Thyroid gland (tissue), 4 donors: ENCODE measurements around the gene UST.

Experiments used
- POLR2A ChIP-seq, 2 donors: fragments of 450-650 bp; IDR thresholded peaks; one replicate each; pipeline ENCODE4 v1.6.1; 2017; ENCODE audit warnings: antibody characterized with exemption in 2 of 2, mild to moderate bottlenecking in 2 of 2, moderate library complexity in 1 of 2
- TF ChIP-seq, protein P1 (sequence below), 6 experiments: fragments of 200-600 bp in 3 of 6; fragments of 450-650 bp in 3 of 6; sonication (generic) in 3 of 6; IDR thresholded peaks; one replicate each; pipeline ENCODE4 v1.5.1; 2016 to 2019; ENCODE audit warnings: antibody characterized with exemption in 6 of 6, mild to moderate bottlenecking in 2 of 6, inconsistent platforms in 1 of 6, moderate library complexity in 1 of 6

DNA sequence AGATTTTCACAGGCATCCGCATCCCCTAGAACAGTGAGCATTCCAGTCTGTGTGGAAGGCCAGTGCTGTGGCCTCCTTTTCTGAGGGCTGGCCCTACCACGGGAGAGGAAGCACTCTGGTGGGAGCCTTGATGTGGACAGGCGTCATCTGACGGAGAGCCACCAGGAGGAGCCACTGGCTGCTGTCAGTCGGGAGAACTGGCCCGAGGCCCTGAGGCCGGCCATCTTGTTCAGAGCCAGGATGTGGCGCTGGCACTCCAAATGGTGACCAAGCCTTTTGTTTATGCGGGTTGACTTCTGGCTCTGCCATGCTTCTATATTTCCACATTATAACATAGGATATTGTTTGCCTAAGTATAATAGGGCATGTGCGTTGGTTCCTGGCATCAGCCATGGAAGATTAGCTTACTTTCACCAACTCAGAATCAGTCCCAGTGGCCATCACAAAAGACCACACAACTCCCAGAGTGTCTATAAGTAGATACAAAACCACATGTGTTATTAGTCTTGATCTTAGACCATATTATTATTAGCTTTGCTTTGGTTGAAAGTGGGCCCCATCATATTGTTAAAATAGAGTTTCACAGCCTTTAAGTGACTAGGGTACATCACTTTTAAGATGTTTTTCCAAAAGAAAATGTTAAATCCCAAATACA is 296.8 kb downstream of the UST start:
- TF ChIP-seq POLR2A (IDR thresholded peaks at IDR 0.05): no peak
- TF ChIP-seq, protein P1, sequence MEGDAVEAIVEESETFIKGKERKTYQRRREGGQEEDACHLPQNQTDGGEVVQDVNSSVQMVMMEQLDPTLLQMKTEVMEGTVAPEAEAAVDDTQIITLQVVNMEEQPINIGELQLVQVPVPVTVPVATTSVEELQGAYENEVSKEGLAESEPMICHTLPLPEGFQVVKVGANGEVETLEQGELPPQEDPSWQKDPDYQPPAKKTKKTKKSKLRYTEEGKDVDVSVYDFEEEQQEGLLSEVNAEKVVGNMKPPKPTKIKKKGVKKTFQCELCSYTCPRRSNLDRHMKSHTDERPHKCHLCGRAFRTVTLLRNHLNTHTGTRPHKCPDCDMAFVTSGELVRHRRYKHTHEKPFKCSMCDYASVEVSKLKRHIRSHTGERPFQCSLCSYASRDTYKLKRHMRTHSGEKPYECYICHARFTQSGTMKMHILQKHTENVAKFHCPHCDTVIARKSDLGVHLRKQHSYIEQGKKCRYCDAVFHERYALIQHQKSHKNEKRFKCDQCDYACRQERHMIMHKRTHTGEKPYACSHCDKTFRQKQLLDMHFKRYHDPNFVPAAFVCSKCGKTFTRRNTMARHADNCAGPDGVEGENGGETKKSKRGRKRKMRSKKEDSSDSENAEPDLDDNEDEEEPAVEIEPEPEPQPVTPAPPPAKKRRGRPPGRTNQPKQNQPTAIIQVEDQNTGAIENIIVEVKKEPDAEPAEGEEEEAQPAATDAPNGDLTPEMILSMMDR (IDR thresholded peaks at IDR 0.05): no peak
